GM13976 (cell line): ENCODE results near the gene COX6A2.

Experiments
- DNase-seq: peaks from one replicate; pipeline ENCODE4 v3.0.0; 2012; ENCODE audit warnings: low spot score
- in situ Hi-C: fragments of 300-500 bp; cut with MboI; formaldehyde crosslinking; loops from one replicate; pipeline ENCODE4 v1.12.0; 2022; ENCODE audit warnings: low sequenced_read_pairs, mixed read lengths, inconsistent platforms; ENCODE audit not compliant: unreplicated experiment
- TF ChIP-seq, protein P1 (sequence below): IDR thresholded peaks from 2 replicates; pipeline ENCODE4 v1.5.1; 2012; ENCODE audit warnings: borderline replicate concordance, mild to moderate bottlenecking; ENCODE audit not compliant: insufficient read depth; ENCODE audit errors: extremely low read depth, missing control alignments, control extremely low read depth

The COX6A2 gene

DNA sequence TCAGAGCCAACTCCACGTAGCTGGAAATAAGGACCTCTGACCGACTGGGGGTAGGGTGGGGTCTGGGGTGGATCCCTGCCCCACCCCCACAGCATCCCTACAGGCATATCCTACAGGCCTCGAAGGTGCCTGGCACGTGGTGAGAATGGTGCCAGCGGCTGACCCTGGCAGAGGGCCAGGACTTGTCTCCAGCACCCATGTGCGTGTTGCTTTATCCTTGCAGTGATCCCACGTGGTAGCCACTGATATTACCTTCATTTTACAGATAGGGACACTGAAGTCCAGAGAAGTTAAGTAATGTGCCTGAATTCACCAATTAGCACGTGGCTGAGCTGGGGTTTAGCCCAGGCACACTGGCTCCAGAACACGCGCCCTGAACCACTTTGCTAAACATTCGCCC, 26.7 kb downstream of the COX6A2 start:
- in situ Hi-C loops, result no loop called here
- no peak for DNase-seq
- TF ChIP-seq, protein P1, sequence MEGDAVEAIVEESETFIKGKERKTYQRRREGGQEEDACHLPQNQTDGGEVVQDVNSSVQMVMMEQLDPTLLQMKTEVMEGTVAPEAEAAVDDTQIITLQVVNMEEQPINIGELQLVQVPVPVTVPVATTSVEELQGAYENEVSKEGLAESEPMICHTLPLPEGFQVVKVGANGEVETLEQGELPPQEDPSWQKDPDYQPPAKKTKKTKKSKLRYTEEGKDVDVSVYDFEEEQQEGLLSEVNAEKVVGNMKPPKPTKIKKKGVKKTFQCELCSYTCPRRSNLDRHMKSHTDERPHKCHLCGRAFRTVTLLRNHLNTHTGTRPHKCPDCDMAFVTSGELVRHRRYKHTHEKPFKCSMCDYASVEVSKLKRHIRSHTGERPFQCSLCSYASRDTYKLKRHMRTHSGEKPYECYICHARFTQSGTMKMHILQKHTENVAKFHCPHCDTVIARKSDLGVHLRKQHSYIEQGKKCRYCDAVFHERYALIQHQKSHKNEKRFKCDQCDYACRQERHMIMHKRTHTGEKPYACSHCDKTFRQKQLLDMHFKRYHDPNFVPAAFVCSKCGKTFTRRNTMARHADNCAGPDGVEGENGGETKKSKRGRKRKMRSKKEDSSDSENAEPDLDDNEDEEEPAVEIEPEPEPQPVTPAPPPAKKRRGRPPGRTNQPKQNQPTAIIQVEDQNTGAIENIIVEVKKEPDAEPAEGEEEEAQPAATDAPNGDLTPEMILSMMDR, result no peak

GRCh38 chr16:31400191-31400590, 28.0 kb downstream of the COX6A2 start:
- in situ Hi-C loops, result no loop called here
- TF ChIP-seq, protein P1, result no peak
- no peak for DNase-seq

- TF ChIP-seq, protein P1, result no peak
- in situ Hi-C loops, result no loop called here
- DNase-seq, result no peak
These were observed 30.5 kb downstream of the COX6A2 start for GRCh38 chr16:31397701-31398100.

- TF ChIP-seq, protein P1, result no peak
- in situ Hi-C loops, result no loop called here
- no peak for DNase-seq
These were observed 31.0 kb downstream of the COX6A2 start for GRCh38 chr16:31397096-31397660.

- no peak for DNase-seq
- in situ Hi-C loops, result no loop called here
- TF ChIP-seq, protein P1, result no peak
These were observed 32.5 kb downstream of the COX6A2 start for GRCh38 chr16:31395647-31396046.

- TF ChIP-seq, protein P1, result no peak
- in situ Hi-C loops, result no loop called here
- no peak for DNase-seq
These were observed 35.1 kb downstream of the COX6A2 start, which contains the start of gene ITGAD for GRCh38 chr16:31393056-31393455. TSS of gene ITGAD (plus strand) at chr16:31393335. CDS start at chr16:31393361, 26 bp downstream.
